Erythroblast (primary cell): ENCODE results near the gene FAM149B1.

Source experiments
- GATA1 ChIP-seq: IDR thresholded peaks from 2 replicates; pipeline ENCODE4 v1.6.1; 2011; ENCODE audit warnings: low read depth, mild to moderate bottlenecking, control low read depth, low read length, moderate library complexity
- POLR2A ChIP-seq: IDR thresholded peaks from 2 replicates; pipeline ENCODE4 v1.6.1; 2011; ENCODE audit warnings: mild to moderate bottlenecking, low read length

DNA sequence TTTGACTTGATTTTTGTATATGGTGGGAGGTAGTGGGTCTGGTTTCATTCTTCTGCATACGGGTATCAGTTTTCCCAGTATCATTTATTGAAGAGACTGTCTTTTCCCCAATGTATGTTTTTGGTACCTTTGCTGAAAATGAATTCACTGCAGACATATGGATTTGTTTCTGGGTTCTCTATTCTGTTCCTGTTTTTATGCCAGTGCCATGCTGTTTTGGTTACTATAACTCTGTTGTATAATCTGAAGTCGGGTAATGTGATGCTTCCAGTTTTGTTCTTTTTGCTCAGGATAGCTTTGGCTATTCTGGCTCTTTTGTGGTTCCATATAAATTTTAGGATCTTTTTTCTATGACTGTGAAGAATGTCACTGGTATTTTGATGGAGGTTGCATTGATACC is 947 bp upstream of the FAM149B1 start:
- no peak for TF ChIP-seq POLR2A
- no peak for TF ChIP-seq GATA1
